HG03520 (cell line): ENCODE measurements around the gene PCED1B.
"Not testable (repeated sequence)": the region's sequence is repeated elsewhere in the genome, so short reads cannot be mapped to it uniquely, and the experiment has no call there.

Source experiments
- ATAC-seq: cut with Tn5 transposase; IDR thresholded peaks from one replicate; pipeline ENCODE4 v1.9.1; 2021; ENCODE audit warnings: mild to moderate bottlenecking, moderate library complexity; ENCODE audit not compliant: unreplicated experiment

PCED1B gene

GRCh38 chr12:47160316-47161244 is 81.2 kb downstream of the PCED1B start:
- no peak for ATAC-seq

GRCh38 chr12:47164116-47164515 is 84.7 kb downstream of the PCED1B start:
- no peak for ATAC-seq

GRCh38 chr12:47164724-47165439 is 85.5 kb downstream of the PCED1B start:
- ATAC-seq, result no peak

- no peak for ATAC-seq
Measured at GRCh38 chr12:47165934-47166333, 86.5 kb downstream of the PCED1B start.

GRCh38 chr12:47166365-47166764 is 86.9 kb downstream of the PCED1B start:
- ATAC-seq, result no peak

- not testable (repeated sequence) for ATAC-seq
Measured at GRCh38 chr12:47170281-47170680, 90.9 kb downstream of the PCED1B start.

- no peak for ATAC-seq
Measured at GRCh38 chr12:47178014-47178413, 98.6 kb downstream of the PCED1B start.

- not testable (repeated sequence) for ATAC-seq
Measured at GRCh38 chr12:47182164-47182938, 102.9 kb downstream of the PCED1B start.

GRCh38 chr12:47184229-47184628 is 104.8 kb downstream of the PCED1B start:
- ATAC-seq, result no peak

- ATAC-seq, result no peak
Measured at GRCh38 chr12:47184813-47185212, 105.4 kb downstream of the PCED1B start.

GRCh38 chr12:47186246-47186645 is 106.8 kb downstream of the PCED1B start:
- no peak for ATAC-seq

- no peak for ATAC-seq
Measured at GRCh38 chr12:47188576-47189441, 109.4 kb downstream of the PCED1B start.

- ATAC-seq, result no peak
Measured at GRCh38 chr12:47189728-47190127, 110.3 kb downstream of the PCED1B start.

GRCh38 chr12:47190271-47190750 is 110.9 kb downstream of the PCED1B start:
- no peak for ATAC-seq

GRCh38 chr12:47190905-47191304 is 111.5 kb downstream of the PCED1B start:
- ATAC-seq, result no peak

GRCh38 chr12:47192051-47192450 is 112.6 kb downstream of the PCED1B start:
- ATAC-seq, result no peak

GRCh38 chr12:47193066-47193465 is 113.6 kb downstream of the PCED1B start:
- ATAC-seq, result no peak

- ATAC-seq, result no peak
Measured at GRCh38 chr12:47194501-47194900, 115.1 kb downstream of the PCED1B start.

- ATAC-seq, result no peak
Measured at GRCh38 chr12:47200446-47200845, 121.0 kb downstream of the PCED1B start.

- not testable (repeated sequence) for ATAC-seq
Measured at GRCh38 chr12:47201190-47201589, 121.8 kb downstream of the PCED1B start.
